Measurements from ENCODE around the gene CCDC57. TPM values are rescaled to one million over a fixed set of nuclear protein-coding genes. Genes with fewer than 3 reads are reported as not detected.

CCDC57 gene
- total and polyA plus RNA-seq, 12 donors = 7.0 to 34.5 (median 10.7) TPM

DNA sequence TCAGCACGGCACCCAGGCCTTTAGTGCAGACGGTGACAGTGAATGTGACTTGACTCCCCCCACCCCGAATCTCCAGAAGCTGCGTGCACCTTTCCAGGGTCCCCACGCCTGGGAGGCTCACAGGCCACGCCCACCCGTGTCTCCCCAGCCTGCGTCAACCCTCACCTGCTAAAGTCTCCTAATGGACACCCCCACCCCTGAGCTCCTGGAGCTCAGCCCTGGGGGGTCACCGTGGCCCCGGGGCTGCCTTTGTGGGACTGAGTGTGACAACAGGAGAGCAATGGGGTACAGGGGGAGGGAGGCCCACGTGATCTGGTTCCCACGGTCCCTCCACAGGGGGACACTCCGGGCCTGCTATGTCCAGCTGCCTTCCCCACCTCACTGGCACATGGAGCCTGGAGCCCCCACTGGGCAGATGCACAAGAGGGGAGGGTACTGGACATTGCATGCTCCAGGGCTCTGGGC, 107.2 kb downstream of the CCDC57 start:
- no peaks in the 10 kb centered on the region for H3K36me3 ChIP-seq
- peak overlapping the region in 2 of 10 donors; percentile 37 to 45 for H3K4me3 ChIP-seq
- DNase-seq (no peak), ATAC-seq (no peak)
- peak overlapping the region in 4 of 10 donors; percentile 28 to 91 (median 64) for H3K27ac ChIP-seq
- H3K27me3 ChIP-seq = no peaks in the 10 kb centered on the region
- H3K4me1 ChIP-seq = peaks cover 8 to 46% (median 32%) of the 10 kb centered on the region in 9 donors
- 89 to 90% methylated on average over 13 of the region's 13 CpGs for WGBS, 2 donors
- no peaks in the 10 kb centered on the region for H3K9me3 ChIP-seq
- intact Hi-C loops (cut with DNase I) = loop anchor here in 1 of 10 donors (10.0 kb wide), 1 partner anchor 61 kb away; no protein-coding TSS in a partner anchor
- TF ChIP-seq, protein P1, sequence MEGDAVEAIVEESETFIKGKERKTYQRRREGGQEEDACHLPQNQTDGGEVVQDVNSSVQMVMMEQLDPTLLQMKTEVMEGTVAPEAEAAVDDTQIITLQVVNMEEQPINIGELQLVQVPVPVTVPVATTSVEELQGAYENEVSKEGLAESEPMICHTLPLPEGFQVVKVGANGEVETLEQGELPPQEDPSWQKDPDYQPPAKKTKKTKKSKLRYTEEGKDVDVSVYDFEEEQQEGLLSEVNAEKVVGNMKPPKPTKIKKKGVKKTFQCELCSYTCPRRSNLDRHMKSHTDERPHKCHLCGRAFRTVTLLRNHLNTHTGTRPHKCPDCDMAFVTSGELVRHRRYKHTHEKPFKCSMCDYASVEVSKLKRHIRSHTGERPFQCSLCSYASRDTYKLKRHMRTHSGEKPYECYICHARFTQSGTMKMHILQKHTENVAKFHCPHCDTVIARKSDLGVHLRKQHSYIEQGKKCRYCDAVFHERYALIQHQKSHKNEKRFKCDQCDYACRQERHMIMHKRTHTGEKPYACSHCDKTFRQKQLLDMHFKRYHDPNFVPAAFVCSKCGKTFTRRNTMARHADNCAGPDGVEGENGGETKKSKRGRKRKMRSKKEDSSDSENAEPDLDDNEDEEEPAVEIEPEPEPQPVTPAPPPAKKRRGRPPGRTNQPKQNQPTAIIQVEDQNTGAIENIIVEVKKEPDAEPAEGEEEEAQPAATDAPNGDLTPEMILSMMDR (IDR thresholded peaks at IDR 0.05) = no peak

DNA sequence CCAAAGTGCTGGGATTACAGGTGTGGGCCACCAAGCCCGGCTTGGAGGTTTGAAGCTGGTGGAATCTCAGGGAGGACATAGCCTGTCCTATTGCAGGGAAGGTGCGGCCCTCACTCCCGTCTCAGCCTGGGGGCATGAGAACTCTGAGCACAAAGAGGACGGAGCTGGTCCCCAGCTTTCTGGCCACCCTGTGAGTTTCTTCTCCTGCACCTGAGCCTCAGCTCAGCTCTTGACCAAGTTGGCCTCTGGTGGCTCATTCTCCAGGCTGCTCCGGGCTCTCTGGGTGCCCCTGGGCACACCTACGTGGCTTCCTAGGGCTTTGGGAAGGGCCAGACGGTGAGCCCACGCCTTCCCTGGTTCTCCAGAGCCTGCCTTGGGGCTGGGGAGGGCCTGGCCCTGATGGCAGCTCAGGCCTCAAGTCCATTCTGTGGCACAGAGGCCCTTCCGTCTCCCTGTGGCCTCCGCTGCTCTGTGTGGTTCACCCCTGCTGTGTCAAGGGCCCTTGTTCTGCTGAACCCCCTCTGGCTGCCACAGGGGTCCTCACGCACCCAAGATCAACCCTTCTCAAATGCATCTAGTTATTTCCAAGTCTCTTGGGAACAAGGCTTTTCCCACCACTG, 107.7 kb downstream of the CCDC57 start:
- no peaks in the 10 kb centered on the region for H3K9me3 ChIP-seq
- H3K27ac ChIP-seq = no peak overlapping the region
- no peak overlapping the region for H3K4me3 ChIP-seq
- TF ChIP-seq, protein P1 (IDR thresholded peaks at IDR 0.05) = no peak
- WGBS, 2 donors = 97% methylated on average over 11 of the region's 11 CpGs
- intact Hi-C loops (cut with DNase I) = loop anchor here in 2 of 10 donors (5.0 to 10.0 kb wide), 2 partner anchors 60 to 73 kb away; partner anchors contain the start of gene RAC3 (in 1 of the 2)
- no peaks in the 10 kb centered on the region for H3K36me3 ChIP-seq
- peaks cover 8 to 52% (median 35%) of the 10 kb centered on the region in 9 donors for H3K4me1 ChIP-seq
- no peak for DNase-seq
- ATAC-seq = no peak
- H3K27me3 ChIP-seq = no peaks in the 10 kb centered on the region

DNA sequence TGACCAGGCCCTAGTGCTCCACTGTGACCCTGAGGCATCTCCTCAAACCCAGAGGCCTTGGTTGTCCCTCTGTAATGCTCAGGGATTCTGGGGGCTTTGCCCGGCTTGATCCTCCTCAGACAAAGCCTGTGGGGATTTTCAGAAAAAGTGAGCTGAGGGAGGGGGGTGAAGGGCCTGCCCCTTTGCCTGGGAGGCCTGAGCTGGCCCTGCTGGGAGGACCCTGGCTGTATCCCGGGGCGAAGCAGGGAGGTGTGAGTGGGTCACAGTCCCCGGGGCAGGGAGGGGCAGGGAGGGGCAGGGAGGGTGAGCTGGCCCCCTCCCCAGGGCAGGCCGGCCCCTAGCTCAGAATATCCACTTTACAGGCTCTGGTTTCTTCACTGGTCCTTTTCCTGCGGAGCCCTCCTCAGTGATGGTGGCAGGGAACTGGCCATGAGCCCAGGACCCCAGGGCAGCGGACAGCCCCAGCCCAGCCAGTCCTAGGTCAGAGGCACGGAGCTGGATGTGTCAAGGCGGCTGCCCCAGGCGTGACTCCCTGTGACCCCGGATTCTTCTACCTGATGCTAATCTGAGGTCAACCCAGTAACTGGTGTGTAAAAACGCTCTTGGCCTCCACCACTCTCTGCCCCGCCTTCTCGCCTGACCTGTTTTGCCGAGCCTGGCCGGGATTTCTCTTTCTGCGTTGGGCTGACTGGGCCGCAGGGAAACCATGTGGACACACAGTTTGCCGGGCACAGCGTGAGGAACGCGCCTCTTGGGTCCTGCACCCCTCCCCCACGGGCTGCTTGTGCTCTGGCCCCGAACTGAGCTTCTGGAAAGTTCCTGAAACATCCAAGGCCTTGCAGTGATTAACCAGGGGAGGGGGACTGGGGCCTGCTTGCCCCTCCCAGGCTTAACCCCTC, 108.8 kb downstream of the CCDC57 start:
- DNase-seq (peak in 1 of 2 donors; percentile 57), ATAC-seq (peak in 6 of 8 donors; percentile 2 to 25 (median 15))
- 44 to 51% methylated on average over 24 of the region's 24 CpGs for WGBS, 2 donors
- Histone ChIP-seq H3K27ac (peak overlapping the region in 7 of 10 donors; percentile 27 to 52 (median 39)), H3K9me3 (no peaks in the 10 kb centered on the region), H3K4me1 (peaks cover 15 to 62% (median 46%) of the 10 kb centered on the region in 9 donors), H3K27me3 (no peaks in the 10 kb centered on the region), H3K4me3 (no peak overlapping the region), H3K36me3 (no peaks in the 10 kb centered on the region)
- TF ChIP-seq, protein P1 (IDR thresholded peaks at IDR 0.05) = no peak
- intact Hi-C loops (cut with DNase I) = loop anchor here in 2 of 10 donors (5.0 to 10.0 kb wide), 2 partner anchors 59 to 72 kb away; partner anchors contain the start of gene RAC3 (in 1 of the 2)

Measured in heart right ventricle (tissue), 16 donors.